ENCODE data around the gene AMY2B. TPM values are rescaled to one million over a fixed set of nuclear protein-coding genes. Genes with fewer than 3 reads are reported as not detected.
"Not testable (repeated sequence)": the region's sequence is repeated elsewhere in the genome, so short reads cannot be mapped to it uniquely, and the experiment has no call there.

Gene AMY2B
- total RNA-seq, 1 donor from 2014 or later = 23.5 TPM

DNA sequence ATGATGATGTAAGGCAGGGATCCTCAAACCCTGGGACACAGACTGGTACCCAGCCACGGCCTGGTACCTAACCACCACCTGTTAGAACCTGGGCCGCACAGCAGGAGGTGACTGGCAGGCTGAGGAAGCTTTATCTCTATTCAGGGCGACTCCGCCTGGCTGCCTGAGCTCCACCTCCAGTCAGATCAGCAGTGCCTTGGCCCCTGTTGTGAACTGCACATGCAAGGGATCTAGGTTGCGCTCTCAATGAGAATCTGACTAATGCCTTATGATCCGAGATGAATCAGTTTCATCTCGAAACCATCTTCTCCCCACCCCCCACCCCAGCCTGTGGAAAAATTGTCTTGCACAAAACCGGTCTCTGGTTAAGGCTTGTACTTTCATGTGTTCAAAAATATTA is 41.6 kb upstream of the AMY2B start:
- Histone ChIP-seq H3K27me3 (ENCODE audit: low read depth) (no peaks in the 10 kb centered on the region), H3K4me1 (peaks cover 32% of the 10 kb centered on the region), H3K4me3 (no peak overlapping the region), H3K36me3 (peaks cover 22% of the 10 kb centered on the region), H3K27ac (no peak overlapping the region), H3K9me3 (no peaks in the 10 kb centered on the region)
- ATAC-seq = no peak
- no peak for DNase-seq
- intact Hi-C loops (cut with DNase I) = no loop called here
- TF ChIP-seq, protein P1, sequence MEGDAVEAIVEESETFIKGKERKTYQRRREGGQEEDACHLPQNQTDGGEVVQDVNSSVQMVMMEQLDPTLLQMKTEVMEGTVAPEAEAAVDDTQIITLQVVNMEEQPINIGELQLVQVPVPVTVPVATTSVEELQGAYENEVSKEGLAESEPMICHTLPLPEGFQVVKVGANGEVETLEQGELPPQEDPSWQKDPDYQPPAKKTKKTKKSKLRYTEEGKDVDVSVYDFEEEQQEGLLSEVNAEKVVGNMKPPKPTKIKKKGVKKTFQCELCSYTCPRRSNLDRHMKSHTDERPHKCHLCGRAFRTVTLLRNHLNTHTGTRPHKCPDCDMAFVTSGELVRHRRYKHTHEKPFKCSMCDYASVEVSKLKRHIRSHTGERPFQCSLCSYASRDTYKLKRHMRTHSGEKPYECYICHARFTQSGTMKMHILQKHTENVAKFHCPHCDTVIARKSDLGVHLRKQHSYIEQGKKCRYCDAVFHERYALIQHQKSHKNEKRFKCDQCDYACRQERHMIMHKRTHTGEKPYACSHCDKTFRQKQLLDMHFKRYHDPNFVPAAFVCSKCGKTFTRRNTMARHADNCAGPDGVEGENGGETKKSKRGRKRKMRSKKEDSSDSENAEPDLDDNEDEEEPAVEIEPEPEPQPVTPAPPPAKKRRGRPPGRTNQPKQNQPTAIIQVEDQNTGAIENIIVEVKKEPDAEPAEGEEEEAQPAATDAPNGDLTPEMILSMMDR (IDR thresholded peaks at IDR 0.05) = no peak

DNA sequence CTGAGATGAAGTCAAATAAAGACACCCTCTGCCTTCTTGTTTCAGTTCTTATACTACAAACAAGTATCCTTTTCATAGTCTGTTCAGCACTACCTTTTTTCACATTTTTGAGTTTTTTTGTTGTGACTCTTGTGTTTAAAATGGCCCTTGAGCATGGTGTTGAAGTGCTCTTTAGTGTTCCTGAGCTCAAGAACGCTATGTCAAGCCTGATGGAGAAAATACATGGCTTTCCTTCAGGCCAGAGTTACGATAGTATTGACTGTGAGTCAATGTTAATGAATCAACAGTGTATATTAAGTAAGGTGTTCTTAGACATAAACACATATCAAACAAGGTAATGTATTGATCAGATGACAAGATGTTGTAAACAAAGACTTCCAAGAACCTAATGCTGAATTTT is 33.2 kb upstream of the AMY2B start:
- TF ChIP-seq, protein P1 (IDR thresholded peaks at IDR 0.05) = no peak
- Histone ChIP-seq H3K4me1 (peaks cover 2% of the 10 kb centered on the region), H3K27me3 (ENCODE audit: low read depth) (no peaks in the 10 kb centered on the region), H3K36me3 (peaks cover 99% of the 10 kb centered on the region), H3K27ac (no peak overlapping the region), H3K4me3 (no peak overlapping the region), H3K9me3 (no peaks in the 10 kb centered on the region)
- intact Hi-C loops (cut with DNase I) = no loop called here
- no peak for DNase-seq
- ATAC-seq = peak; percentile 80 to 96

DNA sequence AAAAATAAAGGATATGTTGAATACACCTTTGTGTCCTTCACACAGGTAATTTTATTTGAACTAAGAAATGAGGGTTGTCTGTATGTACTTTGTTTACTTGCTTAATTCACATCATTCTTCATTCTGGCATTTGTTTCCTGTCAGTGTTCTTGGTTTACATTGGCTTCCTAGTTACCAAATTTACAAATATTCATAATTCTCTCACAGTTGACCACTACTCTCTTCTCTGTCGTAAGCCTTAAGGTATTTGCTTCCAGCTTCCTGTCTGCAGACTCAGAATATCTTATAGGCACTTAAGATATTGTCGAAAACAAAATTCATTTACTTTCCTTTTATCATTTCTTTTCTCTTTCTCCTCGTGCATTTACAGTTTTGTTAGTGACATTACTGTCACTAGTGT is 30.0 kb upstream of the AMY2B start:
- no peaks in the 10 kb centered on the region for H3K4me1 ChIP-seq
- H3K27ac ChIP-seq = no peak overlapping the region
- ATAC-seq (no peak), DNase-seq (no peak)
- H3K9me3 ChIP-seq = no peaks in the 10 kb centered on the region
- TF ChIP-seq, protein P1 (IDR thresholded peaks at IDR 0.05) = no peak
- peaks cover 99% of the 10 kb centered on the region for H3K36me3 ChIP-seq
- intact Hi-C loops (cut with DNase I) = no loop called here
- H3K27me3 ChIP-seq (ENCODE audit: low read depth) = no peaks in the 10 kb centered on the region
- no peak overlapping the region for H3K4me3 ChIP-seq

DNA sequence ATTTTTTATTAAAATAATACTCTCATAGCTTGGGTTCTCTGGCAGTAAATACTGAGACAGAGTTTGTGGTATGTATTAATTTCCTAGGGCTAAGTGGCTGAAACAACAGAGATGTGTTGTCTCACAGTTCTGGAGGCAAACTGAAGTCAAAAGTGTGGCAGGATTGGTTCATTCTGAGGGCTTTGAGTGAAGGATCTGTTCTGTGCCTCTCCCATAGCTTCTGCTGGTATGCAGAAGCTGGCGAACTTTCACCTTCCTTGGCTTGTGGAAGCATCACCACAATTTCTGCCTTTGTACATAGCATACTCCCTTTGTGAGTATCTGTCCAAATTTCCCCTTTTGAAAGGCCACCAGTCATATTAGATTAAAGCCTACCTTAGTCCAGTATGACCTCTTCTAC is 24.9 kb upstream of the AMY2B start:
- no peak for DNase-seq
- intact Hi-C loops (cut with DNase I) = no loop called here
- Histone ChIP-seq H3K27ac (no peak overlapping the region), H3K4me3 (no peak overlapping the region), H3K36me3 (peaks cover 99% of the 10 kb centered on the region), H3K9me3 (no peaks in the 10 kb centered on the region), H3K4me1 (no peaks in the 10 kb centered on the region), H3K27me3 (ENCODE audit: low read depth) (no peaks in the 10 kb centered on the region)
- ATAC-seq = no peak
- TF ChIP-seq, protein P1 (IDR thresholded peaks at IDR 0.05) = no peak

DNA sequence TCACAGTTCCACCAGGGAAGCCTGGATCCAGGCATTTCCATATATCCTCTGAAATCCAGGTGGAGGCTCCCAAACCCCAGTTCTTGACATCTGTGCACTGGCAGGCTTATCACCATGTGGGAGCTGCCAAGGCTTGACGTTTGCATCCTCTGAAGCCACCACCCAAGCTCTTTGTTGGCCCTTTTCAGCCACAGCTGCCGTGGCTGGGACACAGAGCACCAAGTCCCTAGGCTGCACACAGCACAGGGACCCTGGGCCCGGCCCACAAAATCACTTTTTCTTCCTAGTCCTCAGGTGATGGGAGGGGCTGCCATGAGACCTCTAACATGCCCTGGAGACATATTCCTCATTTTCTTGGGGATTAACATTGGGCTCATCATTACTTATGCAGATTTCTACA is 23.5 kb upstream of the AMY2B start:
- H3K27ac ChIP-seq = no peak overlapping the region
- no peaks in the 10 kb centered on the region for H3K4me1 ChIP-seq
- no peak overlapping the region for H3K4me3 ChIP-seq
- intact Hi-C loops (cut with DNase I) = no loop called here
- peaks cover 99% of the 10 kb centered on the region for H3K36me3 ChIP-seq
- TF ChIP-seq, protein P1 (IDR thresholded peaks at IDR 0.05) = no peak
- ATAC-seq = no peak
- H3K27me3 ChIP-seq (ENCODE audit: low read depth) = no peaks in the 10 kb centered on the region
- no peak for DNase-seq
- no peaks in the 10 kb centered on the region for H3K9me3 ChIP-seq

DNA sequence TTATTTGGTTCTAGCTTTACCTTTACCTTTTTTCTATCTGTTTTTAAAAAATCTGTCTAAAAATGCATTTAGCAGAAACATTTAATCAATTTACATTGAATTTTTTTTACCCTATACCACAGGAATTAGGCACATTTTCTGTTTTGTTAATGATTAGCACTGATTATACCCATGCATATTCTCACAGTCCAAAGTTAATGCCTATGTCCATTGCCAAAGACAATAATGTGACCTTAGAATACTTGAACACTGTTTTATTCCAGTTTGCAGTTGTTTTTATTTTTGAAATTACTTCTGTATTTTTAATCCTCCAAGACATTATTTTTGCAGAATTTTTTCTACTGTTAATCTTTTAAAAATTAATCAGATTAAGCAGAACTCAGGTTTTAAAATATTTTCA is 11.0 kb upstream of the AMY2B start:
- ATAC-seq (no peak), DNase-seq (no peak)
- Histone ChIP-seq H3K4me1 (peaks cover 13% of the 10 kb centered on the region), H3K4me3 (no peak overlapping the region), H3K36me3 (peaks cover 17% of the 10 kb centered on the region), H3K9me3 (no peaks in the 10 kb centered on the region), H3K27me3 (ENCODE audit: low read depth) (no peaks in the 10 kb centered on the region), H3K27ac (no peak overlapping the region)
- intact Hi-C loops (cut with DNase I) = no loop called here
- TF ChIP-seq, protein P1 (IDR thresholded peaks at IDR 0.05) = no peak

DNA sequence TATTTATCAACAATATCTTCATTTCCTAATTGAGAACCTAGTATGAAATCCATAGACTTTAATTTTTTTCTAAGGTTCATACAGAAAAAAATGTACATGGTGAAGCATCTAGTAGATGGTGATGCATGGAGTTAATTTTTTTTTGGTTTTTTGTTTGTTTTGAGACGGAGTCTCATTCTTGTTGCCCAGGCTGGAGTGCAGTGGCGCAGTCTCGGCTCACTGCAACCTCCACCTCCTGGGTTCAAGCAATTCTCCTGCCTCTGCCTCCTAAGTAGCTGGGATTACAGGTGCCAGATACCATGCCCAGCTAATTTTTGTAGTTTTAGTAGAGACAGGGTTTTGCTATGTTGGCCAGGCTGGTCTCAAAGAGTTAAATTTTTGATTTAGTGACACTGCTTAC is 10.3 kb upstream of the AMY2B start:
- peaks cover 13% of the 10 kb centered on the region for H3K4me1 ChIP-seq
- H3K9me3 ChIP-seq; DNase-seq; H3K36me3 ChIP-seq; ATAC-seq; intact Hi-C loops (cut with DNase I); H3K4me3 ChIP-seq; H3K27me3 ChIP-seq (ENCODE audit: low read depth): not testable (repeated sequence)
- H3K27ac ChIP-seq = peak overlapping the region; percentile 69

Measured in lower lobe of right lung (tissue), 2 donors.